Ishikawa (cell line): ENCODE measurements around the gene DYNLT5.

ENCODE experiments used
- CEBPB ChIP-seq: IDR thresholded peaks from 2 replicates; pipeline ENCODE4 v1.6.1; 2012
- CREB1 ChIP-seq: IDR thresholded peaks from 2 replicates; pipeline ENCODE4 v1.6.1; 2012; ENCODE audit warnings: low read depth
- EGR1 ChIP-seq: IDR thresholded peaks from 2 replicates; pipeline ENCODE4 v1.6.1; 2012
- EP300 ChIP-seq: IDR thresholded peaks from 2 replicates; pipeline ENCODE4 v1.6.1; 2012; ENCODE audit warnings: borderline replicate concordance
- FOXM1 ChIP-seq: IDR thresholded peaks from 2 replicates; pipeline ENCODE4 v1.6.1; 2012; ENCODE audit warnings: low read depth, borderline replicate concordance
- MAX ChIP-seq: IDR thresholded peaks from 2 replicates; pipeline ENCODE4 v1.6.1; 2012
- NFIC ChIP-seq: IDR thresholded peaks from 2 replicates; pipeline ENCODE4 v1.6.1; 2012
- RAD21 ChIP-seq: IDR thresholded peaks from 2 replicates; pipeline ENCODE4 v1.6.1; 2012; ENCODE audit warnings: low read depth
- REST ChIP-seq: IDR thresholded peaks from 2 replicates; pipeline ENCODE4 v1.6.1; 2012; ENCODE audit warnings: low read depth, mild to moderate bottlenecking
- TAF1 ChIP-seq: IDR thresholded peaks from 2 replicates; pipeline ENCODE4 v1.6.1; 2012; ENCODE audit warnings: low read depth, mild to moderate bottlenecking
- TCF12 ChIP-seq: IDR thresholded peaks from 2 replicates; pipeline ENCODE4 v1.6.1; 2012; ENCODE audit warnings: low read depth
- TEAD4 ChIP-seq: IDR thresholded peaks from 2 replicates; pipeline ENCODE4 v1.6.1; 2012
- USF1 ChIP-seq: IDR thresholded peaks from 2 replicates; pipeline ENCODE4 v1.6.1; 2012
- YY1 ChIP-seq: IDR thresholded peaks from 2 replicates; pipeline ENCODE4 v1.6.1; 2012; ENCODE audit warnings: low read depth
- ZBTB7A ChIP-seq: IDR thresholded peaks from 2 replicates; pipeline ENCODE4 v1.6.1; 2012; ENCODE audit warnings: low read depth

The DYNLT5 gene

GRCh38 chr1:66739401-66740157, 12.7 kb upstream of the DYNLT5 start:
- no peak for TF ChIP-seq YY1
- no peak for TF ChIP-seq CEBPB
- TF ChIP-seq MAX = no peak
- no peak for TF ChIP-seq EGR1
- no peak for TF ChIP-seq CREB1
- TF ChIP-seq TCF12 = no peak
- no peak for TF ChIP-seq TEAD4
- no peak for TF ChIP-seq ZBTB7A
- no peak for TF ChIP-seq REST

DNA sequence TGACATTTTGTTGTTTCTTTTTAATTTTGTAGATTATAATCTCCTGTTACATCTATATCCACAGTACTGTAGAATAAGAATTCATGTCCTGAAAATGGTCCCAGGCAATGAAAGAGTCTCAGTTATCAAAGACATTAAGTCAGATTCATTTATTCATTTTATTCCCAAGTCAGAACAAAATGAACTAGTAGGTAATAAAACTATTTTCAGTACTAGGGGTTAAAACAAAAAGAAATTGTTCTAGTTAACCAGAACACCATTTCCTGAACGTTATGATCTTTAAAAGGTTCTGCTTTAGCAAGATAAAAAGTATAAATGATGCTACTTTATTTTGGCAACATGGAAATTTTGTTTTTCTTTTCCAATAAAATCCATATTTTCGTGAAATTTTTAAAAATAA, 6.8 kb upstream of the DYNLT5 start:
- TF ChIP-seq TAF1 (no peak), CEBPB (no peak), CREB1 (no peak), USF1 (no peak), YY1 (no peak), EP300 (no peak), TEAD4 (no peak), ZBTB7A (no peak), MAX (no peak), FOXM1 (no peak), NFIC (no peak)

GRCh38 chr1:66747501-66747900, 4.8 kb upstream of the DYNLT5 start:
- TF ChIP-seq NFIC = no peak
- TF ChIP-seq EP300 = no peak
- TF ChIP-seq FOXM1 = no peak
- TF ChIP-seq CEBPB = no peak
- TF ChIP-seq ZBTB7A = no peak
- TF ChIP-seq CREB1 = no peak
- no peak for TF ChIP-seq REST
- TF ChIP-seq TCF12 = no peak
- no peak for TF ChIP-seq RAD21
- TF ChIP-seq TAF1 = no peak
- no peak for TF ChIP-seq USF1
- no peak for TF ChIP-seq MAX
- no peak for TF ChIP-seq YY1

DNA sequence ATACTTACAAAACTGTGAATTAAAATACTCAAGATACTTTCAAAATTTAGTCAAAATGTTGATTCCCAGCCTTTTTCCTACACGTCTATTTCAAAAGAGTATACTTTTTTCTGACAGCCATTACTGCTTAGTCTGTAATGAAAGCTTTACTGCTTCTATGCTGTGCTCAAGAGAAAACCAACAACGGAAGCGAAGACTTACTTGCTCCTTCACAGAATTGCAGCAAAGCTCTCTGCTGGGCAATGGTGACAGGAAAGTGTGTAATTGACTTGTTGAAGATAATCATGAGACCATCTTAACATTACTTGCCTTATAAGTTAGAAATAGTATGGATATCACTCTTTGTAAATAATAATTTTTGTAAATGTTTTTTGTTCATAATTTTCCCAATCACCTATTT, 1.7 kb upstream of the DYNLT5 start:
- no peak for TF ChIP-seq MAX
- TF ChIP-seq RAD21 = no peak
- no peak for TF ChIP-seq FOXM1
- no peak for TF ChIP-seq TEAD4
- no peak for TF ChIP-seq TCF12

DNA sequence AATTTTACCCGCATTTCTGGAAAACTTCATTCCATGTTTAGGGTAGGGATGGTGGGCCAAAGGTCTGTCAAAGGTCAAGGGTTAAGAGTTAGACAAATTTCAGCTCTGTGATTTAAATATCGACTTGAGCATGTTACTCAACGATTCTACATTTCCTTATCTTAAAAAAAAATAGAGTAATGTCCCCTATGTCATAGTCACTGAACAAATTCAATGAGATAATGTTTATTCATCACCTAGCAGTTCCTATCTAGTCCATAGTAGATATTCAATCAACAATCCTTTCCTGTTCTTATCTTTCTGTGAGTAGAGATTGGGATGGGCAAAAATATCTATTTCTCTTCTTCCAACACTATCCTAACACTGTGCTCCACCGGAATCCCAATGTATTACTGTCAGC, 1.1 kb upstream of the DYNLT5 start:
- TF ChIP-seq RAD21 (no peak), REST (no peak), ZBTB7A (no peak), MAX (no peak), NFIC (no peak), CREB1 (no peak), TAF1 (no peak), TCF12 (no peak), EGR1 (no peak), EP300 (no peak), FOXM1 (no peak), YY1 (no peak), CEBPB (no peak), USF1 (no peak), TEAD4 (no peak)
